HUES6 (cell line): ENCODE results near the gene STK32C.

Experiments used
- H3K27ac ChIP-seq: 2 replicates; pipeline ENCODE4 v1.7.0; 2013; ENCODE audit warnings: low read depth, mild to moderate bottlenecking, low read length, inconsistent platforms
- H3K27me3 ChIP-seq: 2 replicates; pipeline ENCODE4 v1.6.1; 2013; ENCODE audit warnings: low read length; ENCODE audit not compliant: control insufficient read depth, insufficient read depth
- H3K36me3 ChIP-seq: 2 replicates; pipeline ENCODE4 v1.6.1; 2013; ENCODE audit warnings: low read length; ENCODE audit not compliant: control insufficient read depth, insufficient read depth
- H3K4me1 ChIP-seq: 2 replicates; pipeline ENCODE4 v1.6.1; 2013; ENCODE audit warnings: low read length; ENCODE audit not compliant: control insufficient read depth, insufficient read depth
- H3K4me3 ChIP-seq: 2 replicates; pipeline ENCODE4 v1.5.1; 2013; ENCODE audit warnings: low read depth, low read length
- H3K9ac ChIP-seq: one replicate; pipeline ENCODE4 v1.6.1; 2013; ENCODE audit warnings: mild to moderate bottlenecking, low read length
- H3K9me3 ChIP-seq: 2 replicates; pipeline ENCODE4 v1.6.1; 2013; ENCODE audit warnings: low read depth, low read length; ENCODE audit not compliant: control insufficient read depth, insufficient read depth

Gene STK32C

DNA sequence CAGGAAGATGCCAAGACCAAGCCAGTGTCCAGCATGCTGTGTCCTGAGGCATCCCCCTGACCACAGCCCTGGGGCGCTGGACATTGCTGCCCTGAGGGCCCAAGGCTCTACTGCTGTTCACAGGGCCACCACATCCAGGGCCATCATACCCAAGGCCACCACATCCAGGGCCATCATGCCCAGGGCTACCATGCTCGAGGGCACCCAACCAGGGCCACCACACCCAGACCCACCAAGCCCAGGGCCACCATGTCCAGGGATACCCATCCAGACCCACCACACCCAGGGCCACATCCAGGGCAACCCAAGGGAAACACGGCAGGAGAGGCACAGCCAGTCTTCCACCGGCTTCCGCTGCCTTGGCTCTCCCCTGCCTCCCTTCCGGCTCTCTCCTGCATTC lies 17.1 kb downstream of the STK32C start:
- no peaks in the 10 kb centered on the region for H3K9me3 ChIP-seq
- no peaks in the 10 kb centered on the region for H3K36me3 ChIP-seq
- H3K4me3 ChIP-seq: no peak overlapping the region
- no peak overlapping the region for H3K27ac ChIP-seq
- H3K4me1 ChIP-seq: peaks cover 9% of the 10 kb centered on the region
- peaks cover 2% of the 10 kb centered on the region; the same call in 1 of the 2 replicates for H3K27me3 ChIP-seq
- H3K9ac ChIP-seq: no peak overlapping the region

DNA sequence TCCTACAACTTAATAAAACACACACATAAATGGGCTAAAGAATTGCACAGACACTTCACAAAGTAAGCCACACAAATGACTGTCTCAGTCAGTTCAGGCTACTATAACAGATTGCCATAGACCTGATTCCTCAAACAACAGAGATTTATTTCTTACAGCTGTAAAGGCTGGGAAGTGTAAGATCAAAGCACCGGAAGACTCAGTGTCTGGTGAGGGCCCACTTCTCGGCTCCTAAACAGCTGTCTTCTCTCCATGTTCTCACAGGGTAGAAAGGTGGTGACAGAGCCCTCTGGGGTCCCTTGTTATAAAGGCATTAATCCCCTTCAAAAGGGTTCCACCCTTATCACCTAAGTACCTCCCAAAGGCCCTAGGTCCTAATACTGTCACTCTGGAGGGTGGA lies 18.3 kb downstream of the STK32C start:
- H3K9me3 ChIP-seq: no peaks in the 10 kb centered on the region
- no peak overlapping the region for H3K27ac ChIP-seq
- peaks cover 9% of the 10 kb centered on the region for H3K4me1 ChIP-seq
- peaks cover 2% of the 10 kb centered on the region; the same call in 1 of the 2 replicates for H3K27me3 ChIP-seq
- H3K36me3 ChIP-seq: no peaks in the 10 kb centered on the region
- no peak overlapping the region for H3K9ac ChIP-seq
- H3K4me3 ChIP-seq: no peak overlapping the region

DNA sequence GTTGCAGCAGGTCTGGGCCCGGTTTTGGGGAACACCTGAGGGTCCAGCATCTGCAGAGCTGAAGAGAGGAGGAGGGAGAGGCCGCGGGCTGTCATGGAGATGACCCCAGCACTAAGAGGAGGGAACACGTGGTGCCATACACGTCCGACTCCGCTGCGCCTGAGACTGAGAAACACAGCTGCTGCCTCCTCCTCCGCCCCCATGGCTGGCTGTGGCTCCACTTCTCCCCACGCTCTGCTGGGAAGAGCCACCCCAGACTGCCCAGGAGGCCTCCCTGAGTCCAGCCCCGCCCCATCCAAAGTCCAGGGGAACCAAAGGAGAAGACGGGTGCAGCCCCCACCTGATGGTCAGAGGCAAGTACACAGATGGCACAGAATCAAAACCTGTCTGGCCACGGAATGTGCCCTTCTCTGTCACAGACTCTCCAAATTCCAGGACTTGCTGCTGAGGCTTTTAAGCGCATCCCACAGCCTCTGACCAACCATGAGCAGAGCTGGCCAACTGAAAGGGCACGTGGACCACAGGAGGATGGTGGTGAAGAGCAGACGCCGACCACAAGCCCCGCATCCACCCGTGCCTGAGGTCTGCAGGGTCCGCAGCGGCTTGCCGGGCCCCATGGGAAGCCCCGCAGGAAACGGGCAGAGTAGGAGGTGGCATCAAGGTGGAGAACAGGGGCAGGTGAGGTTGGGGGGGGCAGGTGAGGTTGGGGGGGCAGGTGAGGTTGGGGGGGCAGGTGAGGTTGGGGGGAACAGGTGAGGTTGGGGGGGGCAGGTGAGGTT lies 24.0 kb downstream of the STK32C start:
- Histone ChIP-seq H3K36me3 (no peaks in the 10 kb centered on the region), H3K27ac (no peak overlapping the region), H3K9me3 (no peaks in the 10 kb centered on the region), H3K9ac (no peak overlapping the region), H3K27me3 (peaks cover 12% of the 10 kb centered on the region; the same call in 1 of the 2 replicates), H3K4me1 (no peaks in the 10 kb centered on the region; the same call in 1 of the 2 replicates), H3K4me3 (no peak overlapping the region)

DNA sequence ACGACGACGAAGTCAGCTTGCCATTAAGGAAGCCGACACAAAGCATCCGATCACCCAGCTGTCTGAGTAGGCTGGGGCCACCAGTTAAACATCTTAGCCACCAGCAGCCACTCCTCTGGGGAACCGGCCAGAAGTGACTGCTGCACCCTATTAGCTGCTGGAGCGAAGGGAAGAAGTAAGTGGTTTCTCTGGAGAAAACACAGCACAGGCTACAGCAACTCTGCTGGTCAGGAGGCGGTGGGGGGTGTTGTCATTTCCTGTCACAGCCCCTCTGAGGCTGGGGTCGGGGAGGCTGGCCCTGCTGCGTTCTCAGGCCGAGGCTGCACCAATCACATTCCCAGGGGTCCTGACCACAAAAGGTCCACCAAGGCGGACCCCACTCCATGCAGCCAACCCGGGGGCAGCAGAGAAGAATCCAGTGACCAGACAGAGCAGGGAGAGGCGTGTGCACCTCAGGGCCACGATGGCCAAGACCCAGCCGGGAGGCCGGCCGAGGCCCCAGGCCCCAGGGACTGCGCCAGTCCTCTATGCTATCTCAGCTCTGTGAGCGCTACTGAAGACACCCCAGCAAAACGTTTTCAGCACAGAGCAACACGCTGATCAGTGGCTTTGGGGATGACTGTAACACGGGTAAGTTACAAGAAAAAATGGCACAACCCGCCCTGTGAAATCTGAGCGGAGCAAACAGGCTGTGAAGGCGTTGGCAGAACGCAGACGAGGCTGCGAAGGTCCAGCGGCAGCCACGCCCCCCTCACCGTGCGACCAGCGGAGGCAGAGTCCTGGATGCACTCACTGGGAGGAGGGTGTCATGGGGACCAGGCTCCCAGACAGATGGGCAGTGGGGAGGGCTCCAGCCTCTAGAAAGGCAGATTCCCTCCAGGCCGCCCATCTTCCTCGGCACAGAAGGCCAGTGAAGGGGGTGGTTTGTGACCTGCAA lies 24.8 kb downstream of the STK32C start:
- H3K27me3 ChIP-seq: peaks cover 10% of the 10 kb centered on the region; the same call in 1 of the 2 replicates
- H3K9me3 ChIP-seq: no peaks in the 10 kb centered on the region
- H3K27ac ChIP-seq: no peak overlapping the region
- no peaks in the 10 kb centered on the region; the same call in 1 of the 2 replicates for H3K4me1 ChIP-seq
- no peak overlapping the region for H3K9ac ChIP-seq
- no peak overlapping the region for H3K4me3 ChIP-seq
- H3K36me3 ChIP-seq: no peaks in the 10 kb centered on the region

- Histone ChIP-seq H3K27me3 (peaks cover 10% of the 10 kb centered on the region; the same call in 1 of the 2 replicates), H3K9me3 (no peaks in the 10 kb centered on the region), H3K4me1 (no peaks in the 10 kb centered on the region; the same call in 1 of the 2 replicates), H3K9ac (no peak overlapping the region), H3K27ac (no peak overlapping the region), H3K4me3 (no peak overlapping the region), H3K36me3 (no peaks in the 10 kb centered on the region)
Observed at GRCh38 chr10:132281915-132282666, 25.7 kb downstream of the STK32C start.

DNA sequence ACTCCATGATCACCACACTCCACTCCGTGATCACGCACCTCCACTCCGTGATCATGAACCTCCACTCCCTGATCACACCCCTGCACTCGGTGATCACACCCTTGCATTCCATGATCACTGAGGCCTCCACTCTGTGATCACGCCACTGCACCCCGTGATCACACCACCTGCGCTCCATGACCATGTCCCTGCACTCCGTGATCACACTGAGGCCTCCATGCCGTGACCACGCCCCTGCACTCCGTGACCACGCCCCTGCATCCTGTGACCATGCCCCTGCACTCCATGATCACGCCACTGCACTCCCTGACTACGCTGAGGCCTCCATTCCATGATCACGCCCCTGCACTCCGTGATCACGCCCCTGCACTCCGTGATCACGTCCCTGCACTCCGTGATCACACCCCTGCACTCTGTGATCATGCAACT lies 27.1 kb downstream of the STK32C start:
- Histone ChIP-seq H3K4me3 (no peak overlapping the region), H3K4me1 (no peaks in the 10 kb centered on the region; the same call in 1 of the 2 replicates), H3K27me3 (peaks cover 10% of the 10 kb centered on the region; the same call in 1 of the 2 replicates), H3K9me3 (no peaks in the 10 kb centered on the region), H3K36me3 (no peaks in the 10 kb centered on the region), H3K27ac (no peak overlapping the region), H3K9ac (no peak overlapping the region)

DNA sequence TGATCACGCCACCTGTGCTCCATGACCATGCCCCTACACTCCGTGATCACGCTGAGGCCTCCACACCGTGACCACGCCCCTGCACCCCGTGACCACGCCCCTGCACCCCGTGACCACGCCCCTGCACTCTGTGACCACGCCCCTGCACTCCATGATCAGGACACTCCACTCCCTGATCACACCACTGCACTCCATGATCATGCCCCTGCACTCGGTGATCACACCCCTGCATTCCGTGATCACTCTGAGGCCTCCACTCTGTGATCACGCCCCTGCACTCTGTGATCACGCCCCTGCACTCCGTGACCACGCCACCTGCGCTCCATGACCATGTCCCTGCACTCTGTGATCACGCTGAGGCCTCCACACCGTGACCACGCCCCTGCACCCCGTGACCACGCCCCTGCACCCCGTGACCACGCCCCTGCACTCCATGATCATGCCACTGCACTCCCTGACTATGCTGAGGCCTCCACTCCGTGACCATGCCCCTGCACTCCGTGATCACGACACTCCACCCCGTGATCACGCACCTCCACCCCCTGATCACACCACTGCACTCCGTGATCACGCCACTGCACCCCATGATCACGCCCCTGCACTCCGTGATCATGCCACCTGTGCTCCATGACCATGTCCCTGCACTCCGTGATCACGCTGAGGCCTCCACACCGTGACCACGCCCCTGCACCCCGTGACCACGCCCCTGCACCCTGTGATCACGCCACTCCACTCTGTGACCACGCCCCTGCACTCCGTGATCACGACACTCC lies 27.7 kb downstream of the STK32C start:
- no peaks in the 10 kb centered on the region for H3K9me3 ChIP-seq
- H3K36me3 ChIP-seq: no peaks in the 10 kb centered on the region
- H3K27ac ChIP-seq: no peak overlapping the region
- peaks cover 10% of the 10 kb centered on the region; the same call in 1 of the 2 replicates for H3K27me3 ChIP-seq
- no peak overlapping the region for H3K4me3 ChIP-seq
- H3K9ac ChIP-seq: no peak overlapping the region
- H3K4me1 ChIP-seq: no peaks in the 10 kb centered on the region; the same call in 1 of the 2 replicates

DNA sequence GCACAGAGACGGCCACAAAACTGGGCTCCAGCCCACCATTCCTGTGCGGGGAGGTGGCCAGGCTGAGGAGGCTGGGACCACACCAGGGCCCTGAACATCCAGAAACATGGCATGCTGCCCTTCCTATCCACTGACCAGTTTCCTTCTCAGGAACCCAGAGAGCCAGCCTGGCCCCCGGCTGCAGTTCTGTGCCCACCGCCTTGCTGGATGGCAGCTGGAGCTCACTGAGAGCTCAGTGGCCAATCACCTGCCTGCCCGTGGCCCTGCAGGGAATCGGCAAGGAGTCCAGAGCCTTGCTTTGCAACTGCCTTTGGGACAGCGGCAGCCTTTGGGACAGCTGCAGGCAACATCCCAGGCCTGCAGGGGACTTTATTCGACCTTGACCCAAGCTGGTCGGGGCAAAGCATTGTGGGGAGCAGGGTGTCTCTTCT lies 30.4 kb downstream of the STK32C start:
- H3K9ac ChIP-seq: no peak overlapping the region
- no peak overlapping the region for H3K27ac ChIP-seq
- H3K4me1 ChIP-seq: no peaks in the 10 kb centered on the region; the same call in 1 of the 2 replicates
- H3K9me3 ChIP-seq: no peaks in the 10 kb centered on the region
- no peaks in the 10 kb centered on the region for H3K36me3 ChIP-seq
- no peaks in the 10 kb centered on the region; the same call in 1 of the 2 replicates for H3K27me3 ChIP-seq
- no peak overlapping the region for H3K4me3 ChIP-seq

GRCh38 chr10:132276706-132277105 lies 31.0 kb downstream of the STK32C start:
- no peaks in the 10 kb centered on the region for H3K36me3 ChIP-seq
- no peak overlapping the region for H3K27ac ChIP-seq
- H3K4me1 ChIP-seq: no peaks in the 10 kb centered on the region
- H3K4me3 ChIP-seq: no peak overlapping the region
- no peaks in the 10 kb centered on the region for H3K9me3 ChIP-seq
- no peak overlapping the region for H3K9ac ChIP-seq
- no peaks in the 10 kb centered on the region; the same call in 1 of the 2 replicates for H3K27me3 ChIP-seq

- Histone ChIP-seq H3K4me1 (no peaks in the 10 kb centered on the region), H3K9me3 (no peaks in the 10 kb centered on the region), H3K4me3 (no peak overlapping the region), H3K27ac (no peak overlapping the region), H3K9ac (no peak overlapping the region), H3K27me3 (no peaks in the 10 kb centered on the region), H3K36me3 (no peaks in the 10 kb centered on the region)
Observed at GRCh38 chr10:132276179-132276675, 31.5 kb downstream of the STK32C start.
